Measurements from ENCODE around the gene SGF29.

DNA sequence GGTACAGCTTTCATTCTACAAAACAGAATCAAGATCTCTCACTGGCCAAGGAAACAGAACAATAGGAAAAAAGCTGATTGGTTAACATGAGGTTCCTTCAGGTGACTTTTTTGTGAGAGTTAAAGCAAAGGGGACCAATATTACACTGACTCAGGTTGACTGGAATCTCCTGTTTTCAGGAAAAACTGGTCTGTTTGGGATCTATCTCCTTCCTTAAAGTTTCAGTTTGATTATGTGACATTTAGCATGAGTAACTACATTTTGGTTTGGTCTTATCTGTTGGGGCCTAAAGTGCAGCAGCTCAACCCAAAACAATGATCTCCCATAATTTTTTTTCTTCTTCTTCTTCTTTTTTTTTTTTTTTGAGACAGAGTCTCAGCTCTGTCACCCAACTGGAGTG lies 24.6 kb upstream of the SGF29 start:
- TF ChIP-seq, protein P1, sequence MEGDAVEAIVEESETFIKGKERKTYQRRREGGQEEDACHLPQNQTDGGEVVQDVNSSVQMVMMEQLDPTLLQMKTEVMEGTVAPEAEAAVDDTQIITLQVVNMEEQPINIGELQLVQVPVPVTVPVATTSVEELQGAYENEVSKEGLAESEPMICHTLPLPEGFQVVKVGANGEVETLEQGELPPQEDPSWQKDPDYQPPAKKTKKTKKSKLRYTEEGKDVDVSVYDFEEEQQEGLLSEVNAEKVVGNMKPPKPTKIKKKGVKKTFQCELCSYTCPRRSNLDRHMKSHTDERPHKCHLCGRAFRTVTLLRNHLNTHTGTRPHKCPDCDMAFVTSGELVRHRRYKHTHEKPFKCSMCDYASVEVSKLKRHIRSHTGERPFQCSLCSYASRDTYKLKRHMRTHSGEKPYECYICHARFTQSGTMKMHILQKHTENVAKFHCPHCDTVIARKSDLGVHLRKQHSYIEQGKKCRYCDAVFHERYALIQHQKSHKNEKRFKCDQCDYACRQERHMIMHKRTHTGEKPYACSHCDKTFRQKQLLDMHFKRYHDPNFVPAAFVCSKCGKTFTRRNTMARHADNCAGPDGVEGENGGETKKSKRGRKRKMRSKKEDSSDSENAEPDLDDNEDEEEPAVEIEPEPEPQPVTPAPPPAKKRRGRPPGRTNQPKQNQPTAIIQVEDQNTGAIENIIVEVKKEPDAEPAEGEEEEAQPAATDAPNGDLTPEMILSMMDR (optimal IDR thresholded peaks at IDR 0.05 in 1 of 3, IDR thresholded peaks at IDR 0.05 in 1 of 3, conservative IDR thresholded peaks at IDR 0.05 in 1 of 3; ENCODE audit: extremely low read depth in 1 of 3, insufficient read depth in 2 of 3, low read length in 3 of 3): no peak
- no peak for TF ChIP-seq EZH2 (IDR thresholded peaks at IDR 0.05; ENCODE audit: low read length)
